Activated effector memory CD4-positive, alpha-beta T cell treated with anti-CD3 and anti-CD28 coated beads, Interleukin-2, amount 50 U/mL, for 16 hours (primary cell): ENCODE data around the gene ATXN7L2.
A peak's percentile ranks its signal among the peaks of the same experiment; 100 is the strongest.

Source experiments
- DNase-seq: peaks from one replicate; pipeline ENCODE4 v3.0.0-alpha.2; 2020

Gene ATXN7L2

DNA sequence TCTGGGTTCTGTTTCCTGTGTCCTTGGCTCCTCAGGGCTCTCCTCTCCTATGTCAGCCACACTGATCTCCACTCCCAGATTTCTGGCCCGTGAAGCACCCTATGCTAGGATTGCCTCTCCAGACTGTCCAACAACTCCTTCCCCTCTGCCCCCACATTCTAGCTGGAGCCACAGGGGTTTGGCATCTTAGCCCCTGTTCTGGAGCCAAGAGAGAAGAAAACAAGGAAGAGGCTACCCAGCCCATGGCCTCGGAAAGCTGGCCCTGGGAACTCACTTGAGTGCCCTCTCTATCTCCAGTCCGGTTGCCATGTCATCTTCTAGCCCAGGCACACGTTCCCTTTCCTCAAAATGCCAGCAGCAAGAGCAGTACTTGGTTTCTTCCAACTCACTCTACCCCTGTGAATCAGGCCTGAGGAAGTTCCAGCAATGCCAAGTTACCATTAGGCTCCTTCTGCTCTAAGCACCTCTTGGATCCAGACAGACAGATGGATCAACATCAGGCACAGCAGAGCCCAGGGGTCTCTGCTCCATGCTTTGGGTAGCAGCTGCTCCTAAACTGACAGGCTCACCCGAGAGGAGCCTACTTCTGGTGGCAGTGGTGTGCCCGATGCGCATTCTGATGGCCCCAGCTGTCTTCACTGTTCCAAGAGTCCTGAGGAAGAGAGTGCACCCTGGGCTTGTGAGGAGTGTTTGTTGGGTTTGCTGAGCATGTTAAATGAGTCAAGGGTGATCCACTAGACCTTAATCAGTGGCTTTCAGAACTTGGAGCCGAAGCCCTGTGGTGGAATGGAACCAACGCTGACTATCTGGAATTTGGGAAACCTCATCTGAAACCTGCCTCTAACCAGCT, 44.4 kb downstream of the ATXN7L2 start:
- no peak for DNase-seq

DNA sequence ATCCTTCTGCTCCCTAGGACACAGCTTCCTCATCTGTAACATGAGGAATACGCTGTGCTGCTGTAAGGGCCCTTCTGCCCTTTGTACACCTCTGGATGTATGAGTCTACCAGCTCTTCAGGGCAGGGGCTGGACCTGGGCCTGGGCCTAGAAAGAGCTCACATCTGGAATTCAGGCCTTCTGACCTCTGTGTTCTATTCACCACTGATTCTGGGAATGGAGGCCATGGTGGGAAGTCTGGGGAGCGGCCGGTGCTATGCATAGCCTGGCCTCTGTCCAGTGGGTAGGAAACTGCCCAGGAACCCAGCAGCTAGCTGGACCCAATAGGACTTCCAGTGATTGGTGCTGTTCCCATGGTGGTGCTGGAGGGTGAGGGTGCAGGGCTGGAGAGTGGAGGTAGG, 45.0 kb downstream of the ATXN7L2 start:
- no peak for DNase-seq

DNA sequence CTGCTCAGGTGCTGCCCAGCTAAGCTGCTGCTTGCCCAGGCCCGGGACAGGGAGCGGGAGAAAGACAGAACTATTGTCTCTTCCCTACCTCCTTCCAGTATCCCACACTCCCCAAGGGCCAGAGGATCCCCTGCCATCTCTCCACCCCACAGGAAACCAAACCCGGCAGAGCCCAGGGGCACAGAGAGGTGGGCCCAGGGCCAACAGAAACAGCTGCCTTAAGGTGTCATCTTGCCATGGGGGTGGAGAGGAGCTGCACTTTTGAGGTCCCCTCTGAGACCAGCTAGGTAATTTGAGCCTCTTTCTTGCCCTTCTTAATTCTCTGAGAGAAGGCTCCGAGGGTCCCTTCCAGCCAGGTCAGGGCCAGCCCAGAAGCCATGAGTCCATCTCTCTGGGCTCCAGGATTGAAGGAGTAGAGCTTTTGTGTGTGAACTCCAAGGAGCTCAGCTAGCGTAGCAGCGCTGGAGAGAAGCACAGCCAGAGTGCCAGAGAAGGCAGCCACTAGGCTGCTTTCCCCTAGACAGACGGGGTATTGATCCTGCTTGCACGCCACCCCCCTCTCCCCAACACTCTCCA, 46.3 kb downstream of the ATXN7L2 start:
- no peak for DNase-seq

DNA sequence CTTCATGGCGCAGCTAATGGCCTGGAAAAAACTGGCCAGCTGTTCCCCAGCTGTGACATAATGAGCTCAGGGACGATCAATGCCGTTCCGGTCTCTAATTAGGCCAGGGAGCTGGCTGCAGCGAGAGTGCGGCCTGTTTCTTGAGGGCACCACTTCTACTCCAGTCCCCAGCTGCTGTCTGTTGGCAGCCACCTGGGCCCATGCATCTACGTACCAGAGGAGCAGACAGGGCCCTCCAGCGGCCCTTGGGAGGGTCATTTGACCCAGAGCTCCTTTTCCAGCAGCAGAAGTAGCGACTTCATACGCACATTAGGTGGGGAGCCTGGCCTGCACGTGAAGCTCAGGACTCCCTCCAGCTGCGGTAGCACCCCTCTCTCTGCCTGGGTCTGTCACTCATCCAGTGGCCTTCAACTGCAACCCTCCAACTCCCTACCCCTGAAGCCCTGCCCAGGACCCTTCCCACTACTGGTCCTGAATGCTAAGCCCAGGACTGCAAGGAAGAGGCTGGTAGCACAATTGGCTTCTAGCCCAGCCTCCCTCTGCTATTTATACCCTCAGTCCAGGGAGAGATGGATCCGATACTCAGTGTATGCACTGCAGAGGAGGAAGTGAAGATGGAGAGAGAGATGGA, 46.9 kb downstream of the ATXN7L2 start:
- no peak for DNase-seq

DNA sequence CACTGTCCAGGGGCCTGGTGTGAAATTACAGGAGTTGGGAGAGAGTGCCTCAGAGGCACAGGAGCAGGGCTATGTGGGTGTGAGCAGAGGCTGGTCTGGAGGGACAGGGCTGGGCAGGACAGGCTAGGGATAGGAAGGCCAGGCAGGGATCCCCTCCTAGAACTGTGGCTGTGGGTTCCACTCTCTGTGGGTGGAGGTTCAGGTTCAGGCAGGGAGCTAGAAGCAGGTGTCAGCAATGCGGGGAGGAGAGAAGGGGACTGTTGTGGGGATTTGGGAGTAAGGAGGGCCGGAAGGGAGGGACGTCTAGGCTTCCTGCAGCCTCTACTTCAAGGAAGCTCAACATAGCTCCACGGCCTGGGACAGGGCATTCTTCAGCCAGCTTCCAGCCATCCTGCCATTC, 47.7 kb downstream of the ATXN7L2 start:
- no peak for DNase-seq

DNA sequence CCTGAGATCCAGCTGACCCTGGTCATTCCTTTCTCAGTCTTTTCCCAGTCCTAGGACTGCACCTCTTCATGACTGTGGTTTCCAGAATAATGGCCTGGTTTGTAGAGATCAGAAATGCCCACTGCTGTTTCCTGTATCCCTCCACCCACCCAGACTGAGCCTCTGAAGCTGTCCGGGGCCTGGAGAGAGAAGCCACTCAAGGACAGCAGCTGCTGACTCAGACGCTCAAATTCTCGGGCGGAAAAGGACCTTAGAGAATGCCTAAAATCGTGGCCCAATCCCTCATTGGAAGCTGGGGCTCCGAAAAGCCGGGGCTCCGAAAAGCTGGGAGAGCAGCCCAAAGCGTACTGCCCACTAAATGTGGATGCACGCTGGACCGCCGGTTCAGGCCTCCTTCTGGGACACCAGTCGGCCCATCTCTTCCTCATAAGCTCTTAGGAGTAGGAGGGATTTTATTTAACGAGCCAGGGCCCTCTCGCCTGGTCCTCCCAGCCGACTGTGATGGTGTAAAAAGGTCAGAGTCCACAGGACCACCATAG, 48.2 kb downstream of the ATXN7L2 start:
- no peak for DNase-seq

DNA sequence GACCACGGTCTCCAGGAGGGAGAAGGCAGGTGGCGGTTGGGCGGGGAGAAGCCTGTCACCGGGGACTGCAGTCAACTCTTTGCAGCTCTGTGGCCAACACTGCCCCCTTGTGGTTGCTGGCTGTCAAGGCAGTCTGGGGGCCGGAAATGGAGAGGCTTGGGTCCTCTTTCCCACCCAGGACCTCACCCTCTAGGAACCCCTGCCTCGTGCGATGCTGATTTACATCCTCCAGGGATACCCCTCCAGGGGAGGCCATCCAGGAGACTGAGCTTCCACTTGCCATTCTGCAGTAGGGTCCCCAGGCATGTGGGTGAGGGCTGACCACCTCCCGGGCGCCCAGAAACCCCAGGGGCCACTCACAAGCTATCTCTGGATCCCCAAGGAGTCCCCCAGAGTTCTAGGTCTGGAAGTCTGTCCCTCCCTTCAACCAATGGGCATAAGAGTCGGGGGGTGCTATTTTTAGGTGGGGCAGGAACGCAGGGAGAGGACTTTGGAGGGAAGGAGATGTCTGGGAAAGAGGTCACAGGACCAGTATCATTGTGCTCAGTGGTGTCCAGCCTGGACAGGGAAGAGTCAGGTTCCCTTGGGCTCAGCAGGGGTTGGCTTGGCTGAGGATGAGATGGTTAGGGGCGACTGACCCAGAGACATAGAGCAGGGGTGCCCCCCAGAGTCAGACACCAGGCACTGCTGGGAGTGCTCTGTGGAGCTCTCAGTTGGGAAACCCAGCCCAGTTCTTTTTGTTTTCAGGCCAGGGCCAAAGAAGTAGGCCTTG, 48.8 kb downstream of the ATXN7L2 start:
- DNase-seq = peak; percentile 96

DNA sequence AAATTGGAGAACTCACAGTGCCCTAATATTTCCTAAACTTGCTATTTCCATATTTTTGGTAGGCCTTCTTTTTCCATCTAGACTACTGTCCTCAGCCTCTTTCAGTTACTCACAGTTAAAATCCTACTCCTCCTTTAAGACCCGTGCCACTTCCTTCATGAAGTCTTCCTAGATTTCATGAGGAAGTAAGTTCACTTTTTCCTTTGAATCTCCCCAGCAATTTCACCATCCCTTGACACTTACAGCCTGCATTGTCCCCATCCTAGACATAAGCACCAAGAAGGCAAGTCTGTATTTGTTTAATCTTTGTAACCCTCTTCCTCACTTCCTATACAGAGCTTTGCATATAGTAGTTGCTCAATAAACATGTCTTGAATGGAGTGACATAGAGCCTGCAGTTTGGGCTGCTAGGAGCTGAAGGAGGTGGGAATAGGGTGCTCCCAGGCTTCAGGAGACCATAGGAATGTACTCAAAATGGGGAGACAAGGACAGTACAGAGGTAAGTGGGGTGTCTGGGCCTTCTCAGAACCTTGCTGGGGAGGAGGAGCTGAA, 50.7 kb downstream of the ATXN7L2 start:
- no peak for DNase-seq

DNA sequence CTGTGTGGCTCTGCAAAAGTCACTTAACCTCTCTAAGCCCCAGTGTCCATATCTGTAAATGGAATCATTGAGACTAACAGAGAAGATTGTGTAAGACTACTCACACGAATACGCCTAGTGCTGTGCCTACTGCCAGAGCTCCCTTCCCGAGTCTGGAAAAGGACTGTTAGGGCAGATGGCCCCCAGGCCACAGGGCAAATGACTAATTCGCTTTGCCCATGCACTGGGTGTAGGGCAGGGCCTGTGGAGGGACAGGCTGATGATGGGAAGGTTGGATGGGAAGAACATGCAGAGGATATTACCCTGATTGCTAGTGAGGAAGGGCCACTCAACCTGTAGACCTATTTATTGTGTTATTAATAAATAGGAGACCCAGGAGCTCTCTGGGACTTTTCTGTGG, 51.8 kb downstream of the ATXN7L2 start:
- DNase-seq = no peak

DNA sequence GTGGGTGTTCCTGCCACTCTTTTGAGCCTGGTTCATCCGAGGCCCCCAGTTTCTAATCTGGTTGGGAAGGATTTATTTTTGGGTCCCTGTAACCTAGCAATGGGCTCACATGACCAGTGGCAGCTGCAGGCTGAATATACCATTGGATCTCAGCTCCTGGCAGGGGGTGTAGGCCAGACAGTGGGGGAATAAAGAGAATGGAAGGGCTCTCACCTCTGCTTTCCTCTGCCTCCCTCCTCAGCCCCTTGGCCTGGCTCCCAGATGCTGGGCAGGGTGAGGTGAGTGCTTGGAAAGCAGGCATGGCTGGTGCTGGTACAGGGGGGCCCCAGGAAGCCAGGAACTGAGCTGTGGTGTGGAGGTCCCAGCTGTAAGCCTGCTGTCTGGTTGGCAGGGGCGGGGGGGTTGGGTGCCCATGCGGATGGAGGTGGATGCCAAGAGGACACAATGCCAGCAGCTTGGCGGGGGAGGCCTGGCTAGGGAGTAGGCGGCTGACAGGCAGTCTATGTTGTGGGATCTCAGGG, 52.3 kb downstream of the ATXN7L2 start:
- no peak for DNase-seq

DNA sequence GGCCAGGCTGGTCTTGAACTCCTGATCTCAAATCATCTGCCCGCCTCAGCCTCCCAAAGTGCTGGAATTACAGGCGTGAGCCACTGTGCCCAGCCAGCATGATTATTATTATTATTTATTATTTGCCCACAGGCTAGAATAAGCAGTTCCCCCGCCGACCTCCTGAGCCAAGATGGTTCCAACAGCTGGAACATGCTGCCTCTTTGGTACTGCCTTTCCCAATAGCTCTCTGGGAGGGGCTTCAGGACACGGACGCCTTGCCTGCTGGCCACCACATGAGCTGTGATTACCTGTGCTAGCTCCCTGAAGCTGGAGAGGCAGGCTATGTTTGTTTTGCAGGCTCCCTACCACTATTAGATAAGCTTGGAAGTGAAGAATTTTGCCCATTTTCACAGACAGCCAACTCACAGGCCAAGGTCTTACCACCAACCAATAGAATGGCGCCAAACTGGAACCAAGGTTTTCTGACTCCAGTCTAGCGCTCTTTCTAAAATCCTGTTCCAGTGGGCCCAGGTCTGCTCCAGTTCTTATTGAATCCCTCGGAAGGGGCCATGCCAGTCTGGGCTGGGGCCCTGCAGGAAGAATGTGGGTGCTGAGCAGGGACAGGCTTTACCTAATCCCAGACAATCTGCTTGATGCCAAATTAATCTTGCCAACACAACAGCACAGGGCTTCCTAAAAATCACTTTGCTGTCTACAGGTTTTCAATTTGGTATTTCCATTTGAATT, 53.9 kb downstream of the ATXN7L2 start:
- DNase-seq = no peak

DNA sequence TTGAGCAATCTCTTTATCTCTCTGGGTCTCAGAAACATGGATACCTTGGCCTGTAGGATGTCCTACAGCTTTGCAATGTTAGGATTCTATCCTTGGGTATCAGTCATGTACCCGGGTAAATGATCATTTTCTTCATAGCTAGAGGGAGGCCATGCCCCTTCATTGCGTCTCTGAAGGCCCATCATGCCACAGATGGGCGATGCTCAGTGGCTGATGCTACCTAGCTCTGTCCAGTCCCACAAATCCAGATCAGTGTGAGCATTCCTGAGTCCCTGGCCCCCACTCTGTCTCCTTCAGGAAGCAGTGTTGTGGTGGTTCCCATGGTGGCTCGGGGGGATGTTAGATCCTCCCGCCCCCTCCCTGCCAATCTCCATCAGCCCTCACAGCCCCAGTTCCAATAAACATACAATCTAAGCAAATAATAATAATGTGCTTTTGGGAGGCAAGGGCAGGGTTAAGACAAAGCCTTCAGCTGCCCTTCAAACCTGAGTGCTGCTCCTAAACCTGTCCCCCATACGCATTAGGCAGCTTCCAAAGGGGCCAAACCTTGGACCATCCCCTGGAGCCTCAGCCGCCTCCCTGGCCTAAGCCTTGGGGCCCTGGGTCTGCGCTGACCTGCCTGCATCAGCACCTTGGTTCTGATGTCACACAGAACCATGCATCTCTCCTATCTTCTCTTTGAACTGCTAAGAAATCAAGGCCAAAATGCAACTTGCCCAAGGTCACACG, 55.3 kb downstream of the ATXN7L2 start:
- DNase-seq = no peak

DNA sequence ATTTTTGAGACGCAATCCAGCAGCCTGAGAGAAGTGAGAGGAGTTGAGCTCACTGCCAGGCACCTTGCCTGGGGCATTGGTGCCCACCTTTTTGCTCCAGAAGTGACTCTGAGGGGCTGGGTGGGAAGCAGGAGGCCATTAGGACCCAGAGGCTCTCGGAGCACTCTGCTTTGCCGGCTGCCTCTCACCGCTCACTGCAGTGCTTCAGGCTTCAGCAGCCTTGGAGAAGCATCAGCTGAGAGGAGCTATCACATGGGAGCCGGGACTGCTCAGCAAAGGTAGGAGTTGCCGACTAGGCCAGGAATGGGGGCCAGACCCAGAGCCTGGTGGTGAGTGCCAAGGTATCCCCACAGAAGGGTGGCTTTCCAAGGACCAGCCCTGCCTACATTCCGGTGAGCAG, 56.0 kb downstream of the ATXN7L2 start, which contains the start of gene GPR61:
Gene GPR61 (plus strand): TSS at position 197 of the 400 bp plus-strand sequence. CDS start 3,151 bp downstream, outside the sequence.
- no peak for DNase-seq

DNA sequence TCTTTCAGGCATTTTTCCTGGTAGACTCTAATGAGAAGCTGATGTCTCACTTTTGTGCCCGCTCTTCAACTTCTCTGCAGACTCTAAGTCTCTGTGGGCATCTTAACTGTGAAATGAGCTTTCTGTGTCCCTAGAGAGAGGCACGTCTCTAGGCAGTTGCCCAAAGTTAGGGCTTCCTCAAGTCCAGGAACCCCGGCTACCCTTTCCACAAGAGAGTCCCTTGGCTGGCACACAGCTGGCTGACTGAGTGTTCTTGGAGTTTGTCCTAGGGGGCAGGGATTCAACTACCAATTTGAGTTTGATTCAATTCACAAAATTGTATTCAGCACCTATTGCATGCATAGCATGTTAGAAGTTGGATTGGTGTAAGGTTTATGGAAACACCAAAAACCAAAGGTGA, 57.4 kb downstream of the ATXN7L2 start:
- DNase-seq = no peak
